ENCODE data around the gene MPRIP. TPM values are rescaled to one million over a fixed set of nuclear protein-coding genes. Genes with fewer than 3 reads are reported as not detected.

MPRIP gene
- total and polyA plus RNA-seq, 2 donors (not counting 3 experiments of a cell fraction or from before 2014, with no cell fraction given) = 94.6 to 246 TPM

- no peak overlapping the region for H3K9ac ChIP-seq (replicated peaks; ENCODE audit: extremely low read depth, insufficient read depth, low read length)
- ChIA-PET CTCF (interaction anchor here (1.4 kb wide), 1 partner anchor 29 kb away, joined by 7 read pairs; no protein-coding TSS in a partner anchor), POLR2A (interaction anchor here (0.7 kb wide), 1 partner anchor 172 kb away, joined by 4 read pairs; no protein-coding TSS in a partner anchor)
- dilution Hi-C loops (cut with MboI; ENCODE audit: extremely low pct_ligation_motif_present, low sequenced_read_pairs) = no loop called here
- BruUV-seq (replicated peaks) = no TSS peak
- no peak overlapping the region for H3K27ac ChIP-seq (ENCODE audit: insufficient read depth, low read depth, low read length)
- no peaks in the 10 kb centered on the region for H3K79me2 ChIP-seq (ENCODE audit: control insufficient read depth, insufficient read depth, low read length)
- no peak overlapping the region for H3K4me2 ChIP-seq (ENCODE audit: insufficient read depth, low read length)
- H3K9me1 ChIP-seq (replicated peaks; ENCODE audit: control insufficient read depth, extremely low read depth, insufficient read depth, low read length) = no peaks in the 10 kb centered on the region
- H4K20me1 ChIP-seq (replicated peaks; ENCODE audit: control insufficient read depth, extremely low read depth, insufficient read depth, low read length) = no peaks in the 10 kb centered on the region
- no peaks in the 10 kb centered on the region for H3K27me3 ChIP-seq (ENCODE audit: control insufficient read depth in 2 of 2, insufficient read depth in 2 of 2, low read length in 2 of 2)
- no peak overlapping the region for H2AFZ ChIP-seq (ENCODE audit: low read depth, low read length)
- no peak overlapping the region for H3K4me3 ChIP-seq (replicated peaks in 1 of 3; ENCODE audit: insufficient read depth in 1 of 3, low read depth in 1 of 3, low read length in 3 of 3)
- FAIRE-seq (no peak), DNase-seq (ENCODE audit: low read depth, low spot score) (no peak)
- H3K36me3 ChIP-seq (ENCODE audit: control insufficient read depth in 2 of 2, extremely low read depth in 1 of 2, insufficient read depth in 2 of 2, low read length in 2 of 2) = peaks cover 21 to 56% of the 10 kb centered on the region in 2 experiments
- no peaks in the 10 kb centered on the region for H3K9me3 ChIP-seq (replicated peaks; ENCODE audit: control insufficient read depth, insufficient read depth, low read length)
- TF ChIP-seq GATA2 (IDR thresholded peaks at IDR 0.05; ENCODE audit: insufficient read depth, insufficient read length, low read depth, low read length) (no peak), MAX (IDR thresholded peaks at IDR 0.05; ENCODE audit: insufficient read depth, insufficient read length) (no peak), FOS (IDR thresholded peaks at IDR 0.05; ENCODE audit: borderline replicate concordance, insufficient read depth, low read length) (no peak), JUN (IDR thresholded peaks at IDR 0.05; ENCODE audit: borderline replicate concordance, insufficient read depth, insufficient read length, low read depth) (no peak), POLR2AphosphoS5 (IDR thresholded peaks at IDR 0.05; ENCODE audit: insufficient read depth, low read depth, low read length) (no peak), EZH2 (IDR thresholded peaks at IDR 0.05; ENCODE audit: borderline replicate concordance, low read depth, low read length, severe bottlenecking) (no peak), MYC (IDR thresholded peaks at IDR 0.05; ENCODE audit: low read depth, low read length) (no peak), POLR2A (IDR thresholded peaks at IDR 0.05; ENCODE audit: low read depth, low read length) (no peak)
- intact Hi-C loops (cut with micrococcal nuclease) = no loop called here
- H3K4me1 ChIP-seq (ENCODE audit: control insufficient read depth, extremely low read depth, insufficient read depth, low read length) = peaks cover 12% of the 10 kb centered on the region
Observed at GRCh38 chr17:17170346-17170985, 128.2 kb downstream of the MPRIP start.

Measured in endothelial cell of umbilical vein (primary cell).